ENCODE measurements around the gene RPS6KL1.

The RPS6KL1 gene

GRCh38 chr14:74911221-74911620 is 11.8 kb downstream of the RPS6KL1 start:
- no peak for DNase-seq

- no peak for DNase-seq
These were observed 12.5 kb downstream of the RPS6KL1 start for GRCh38 chr14:74910556-74910955.

GRCh38 chr14:74909911-74910310 is 13.1 kb downstream of the RPS6KL1 start:
- DNase-seq: no peak

- DNase-seq: no peak
These were observed 13.6 kb downstream of the RPS6KL1 start for GRCh38 chr14:74909501-74909900.

GRCh38 chr14:74908861-74909341 is 14.2 kb downstream of the RPS6KL1 start:
- no peak for DNase-seq

- DNase-seq: no peak
These were observed 15.3 kb downstream of the RPS6KL1 start for GRCh38 chr14:74907744-74908143.

- DNase-seq: no peak
These were observed 16.0 kb downstream of the RPS6KL1 start for GRCh38 chr14:74906925-74907521.

- peak in 1 of 2 experiments; percentile 65 for DNase-seq
These were observed 17.4 kb downstream of the RPS6KL1 start for GRCh38 chr14:74905595-74906142.

- no peak for DNase-seq
These were observed 18.2 kb downstream of the RPS6KL1 start for GRCh38 chr14:74904635-74905503.

- no peak for DNase-seq
These were observed 19.9 kb downstream of the RPS6KL1 start for GRCh38 chr14:74902941-74903705.

- DNase-seq: no peak
These were observed 24.4 kb downstream of the RPS6KL1 start for GRCh38 chr14:74898694-74899093.

- DNase-seq: no peak
These were observed 25.0 kb downstream of the RPS6KL1 start for GRCh38 chr14:74898083-74898482.

- no peak for DNase-seq
These were observed 25.4 kb downstream of the RPS6KL1 start for GRCh38 chr14:74897642-74898041.

GRCh38 chr14:74896400-74896799 is 26.7 kb downstream of the RPS6KL1 start:
- no peak for DNase-seq

GRCh38 chr14:74893614-74894091 is 29.4 kb downstream of the RPS6KL1 start:
- DNase-seq: no peak

- no peak for DNase-seq
These were observed 30.3 kb downstream of the RPS6KL1 start for GRCh38 chr14:74892745-74893144.

GRCh38 chr14:74891870-74892269 is 31.2 kb downstream of the RPS6KL1 start:
- no peak for DNase-seq

- no peak for DNase-seq
These were observed 32.8 kb downstream of the RPS6KL1 start for GRCh38 chr14:74890262-74890661.

GRCh38 chr14:74888164-74889158 is 34.6 kb downstream of the RPS6KL1 start:
- no peak for DNase-seq

GRCh38 chr14:74886001-74886400 is 37.1 kb downstream of the RPS6KL1 start:
- no peak for DNase-seq

- DNase-seq: peak; percentile 47 to 59
These were observed 40.7 kb downstream of the RPS6KL1 start for GRCh38 chr14:74882103-74882920.

All from NCI-H526 (cell line).